NT2/D1 (cell line): ENCODE results near the gene NEK10.
A peak's percentile ranks its signal among the peaks of the same experiment; 100 is the strongest.

ENCODE experiments used
- DNase-seq: peaks from one replicate; pipeline ENCODE4 v3.0.0-alpha.2; 2011; ENCODE audit warnings: low read depth, low spot score
- H3K27me3 ChIP-seq: 2 replicates; pipeline ENCODE4 v1.6.0; 2011; ENCODE audit warnings: mild to moderate bottlenecking; ENCODE audit not compliant: insufficient read length, insufficient read depth
- H3K36me3 ChIP-seq: 2 replicates; pipeline ENCODE4 v1.6.1; 2011; ENCODE audit warnings: mild to moderate bottlenecking, low read length, mixed read lengths; ENCODE audit not compliant: insufficient read depth, insufficient read length
- H3K4me1 ChIP-seq: 2 replicates; pipeline ENCODE4 v1.5.1; 2011; ENCODE audit not compliant: insufficient read depth, insufficient read length
- H3K4me3 ChIP-seq: 2 replicates; pipeline ENCODE4 v1.5.1; 2011; ENCODE audit warnings: low read depth; ENCODE audit not compliant: insufficient read length
- H3K9ac ChIP-seq: 2 replicates; pipeline ENCODE4 v1.6.0; 2011; ENCODE audit warnings: low read depth; ENCODE audit not compliant: insufficient read length
- H3K9me3 ChIP-seq: 2 replicates; pipeline ENCODE4 v1.5.1; 2011; ENCODE audit warnings: mild to moderate bottlenecking, low read length; ENCODE audit not compliant: insufficient read depth
- SUZ12 ChIP-seq: IDR thresholded peaks from 2 replicates; pipeline ENCODE4 v1.6.1; 2011; ENCODE audit not compliant: insufficient read length, insufficient read depth; ENCODE audit errors: extremely low read depth
- YY1 ChIP-seq: IDR thresholded peaks from 2 replicates; pipeline ENCODE4 v1.6.1; 2011; ENCODE audit not compliant: insufficient read length, insufficient read depth
- ZNF274 ChIP-seq: IDR thresholded peaks from 2 replicates; pipeline ENCODE4 v1.6.1; 2011; ENCODE audit warnings: mild to moderate bottlenecking, low read depth, low read length

NEK10 gene

GRCh38 chr3:27119639-27120038, 249.5 kb downstream of the NEK10 start:
- Histone ChIP-seq H3K4me1 (no peaks in the 10 kb centered on the region), H3K36me3 (no peaks in the 10 kb centered on the region), H3K27me3 (no peaks in the 10 kb centered on the region), H3K9me3 (peaks cover 4% of the 10 kb centered on the region; the same call in 1 of the 2 replicates), H3K4me3 (no peak overlapping the region), H3K9ac (no peak overlapping the region)
- TF ChIP-seq ZNF274, result no peak
- no peak for DNase-seq

GRCh38 chr3:27115352-27115751, 253.8 kb downstream of the NEK10 start:
- no peak overlapping the region for H3K4me3 ChIP-seq
- no peaks in the 10 kb centered on the region for H3K36me3 ChIP-seq
- no peaks in the 10 kb centered on the region for H3K27me3 ChIP-seq
- H3K9me3 ChIP-seq, result no peaks in the 10 kb centered on the region
- no peak for TF ChIP-seq ZNF274
- no peak for TF ChIP-seq YY1
- no peak for TF ChIP-seq SUZ12
- H3K4me1 ChIP-seq, result no peaks in the 10 kb centered on the region
- no peak overlapping the region for H3K9ac ChIP-seq
- DNase-seq, result no peak

- Histone ChIP-seq H3K4me3 (no peak overlapping the region), H3K9ac (no peak overlapping the region), H3K9me3 (no peaks in the 10 kb centered on the region), H3K36me3 (no peaks in the 10 kb centered on the region), H3K4me1 (no peaks in the 10 kb centered on the region), H3K27me3 (no peaks in the 10 kb centered on the region)
- DNase-seq, result no peak
- TF ChIP-seq YY1 (no peak), ZNF274 (no peak), SUZ12 (no peak)
Observed at GRCh38 chr3:27114684-27115083, 254.5 kb downstream of the NEK10 start.

- Histone ChIP-seq H3K9ac (no peak overlapping the region), H3K4me1 (no peaks in the 10 kb centered on the region), H3K9me3 (no peaks in the 10 kb centered on the region), H3K4me3 (no peak overlapping the region), H3K27me3 (no peaks in the 10 kb centered on the region), H3K36me3 (no peaks in the 10 kb centered on the region)
- no peak for TF ChIP-seq ZNF274
- TF ChIP-seq YY1, result no peak
- TF ChIP-seq SUZ12, result no peak
- DNase-seq, result no peak
Observed at GRCh38 chr3:27114129-27114528, 255.1 kb downstream of the NEK10 start.

GRCh38 chr3:27110020-27110419, 259.2 kb downstream of the NEK10 start:
- Histone ChIP-seq H3K27me3 (no peaks in the 10 kb centered on the region), H3K4me1 (no peaks in the 10 kb centered on the region), H3K36me3 (no peaks in the 10 kb centered on the region), H3K9me3 (no peaks in the 10 kb centered on the region), H3K9ac (no peak overlapping the region), H3K4me3 (no peak overlapping the region)
- DNase-seq, result no peak
- no peak for TF ChIP-seq SUZ12
- no peak for TF ChIP-seq ZNF274
- no peak for TF ChIP-seq YY1

- no peaks in the 10 kb centered on the region for H3K36me3 ChIP-seq
- H3K9ac ChIP-seq, result no peak overlapping the region
- H3K4me1 ChIP-seq, result no peaks in the 10 kb centered on the region
- TF ChIP-seq YY1 (no peak), SUZ12 (no peak), ZNF274 (no peak)
- no peaks in the 10 kb centered on the region for H3K27me3 ChIP-seq
- no peak for DNase-seq
- no peaks in the 10 kb centered on the region for H3K9me3 ChIP-seq
- H3K4me3 ChIP-seq, result no peak overlapping the region
Observed at GRCh38 chr3:27108322-27108721, 260.9 kb downstream of the NEK10 start.

- no peaks in the 10 kb centered on the region for H3K9me3 ChIP-seq
- DNase-seq, result peak; percentile 35
- H3K27me3 ChIP-seq, result no peaks in the 10 kb centered on the region
- H3K9ac ChIP-seq, result no peak overlapping the region
- no peaks in the 10 kb centered on the region for H3K4me1 ChIP-seq
- no peaks in the 10 kb centered on the region for H3K36me3 ChIP-seq
- TF ChIP-seq ZNF274, result no peak
- no peak for TF ChIP-seq YY1
- TF ChIP-seq SUZ12, result no peak
- H3K4me3 ChIP-seq, result no peak overlapping the region
Observed at GRCh38 chr3:27105904-27106303, 263.3 kb downstream of the NEK10 start.

- TF ChIP-seq ZNF274 (no peak), SUZ12 (no peak), YY1 (no peak)
Observed at GRCh38 chr3:27097182-27097581, 272.0 kb downstream of the NEK10 start.

More at GRCh38 chr3:27097182-27097581, 272.0 kb downstream of the NEK10 start:
- H3K9me3 ChIP-seq, result no peaks in the 10 kb centered on the region
- H3K4me3 ChIP-seq, result no peak overlapping the region
- no peaks in the 10 kb centered on the region for H3K36me3 ChIP-seq
- H3K4me1 ChIP-seq, result no peaks in the 10 kb centered on the region
- no peak overlapping the region for H3K9ac ChIP-seq
- no peak for DNase-seq
- no peaks in the 10 kb centered on the region for H3K27me3 ChIP-seq
